NCI-H1930 (cell line): Measurements from ENCODE around the gene GBF1.

ENCODE experiments used
- DNase-seq, 2 experiments: peaks; one replicate each; lab custom pipeline; 2025; lab: John Stamatoyannopoulos, UW

GBF1 gene

GRCh38 chr10:102409604-102410428, 164.5 kb downstream of the GBF1 start:
- DNase-seq, result no peak

GRCh38 chr10:102410429-102411073, 165.2 kb downstream of the GBF1 start:
- no peak for DNase-seq

- DNase-seq, result no peak
Measured at GRCh38 chr10:102411341-102412255, 166.3 kb downstream of the GBF1 start.

GRCh38 chr10:102412293-102412692, 167.0 kb downstream of the GBF1 start:
- DNase-seq, result no peak

GRCh38 chr10:102413053-102413705, 167.8 kb downstream of the GBF1 start:
- DNase-seq, result peak; percentile 45 to 61

GRCh38 chr10:102413806-102414561, 168.7 kb downstream of the GBF1 start:
- no peak for DNase-seq

GRCh38 chr10:102414749-102415148, 169.4 kb downstream of the GBF1 start:
- no peak for DNase-seq

- no peak for DNase-seq
Measured at GRCh38 chr10:102416283-102416682, 171.0 kb downstream of the GBF1 start.

GRCh38 chr10:102416695-102417094, 171.4 kb downstream of the GBF1 start:
- no peak for DNase-seq

GRCh38 chr10:102418622-102419268, 173.4 kb downstream of the GBF1 start, which contains the start of gene PSD:
Gene PSD (minus strand): TSS chr10:102418785. CDS start chr10:102417038, 1,747 bp downstream.
- DNase-seq, result peak; percentile 26 to 61

GRCh38 chr10:102419269-102420180, 174.2 kb downstream of the GBF1 start:
- peak; percentile 46 to 79 for DNase-seq

- no peak for DNase-seq
Measured at GRCh38 chr10:102420181-102420713, 174.9 kb downstream of the GBF1 start.

- peak; percentile 90 to 93 for DNase-seq
Measured at GRCh38 chr10:102420714-102421506, 175.6 kb downstream of the GBF1 start, which contains the start of gene FBXL15. Gene FBXL15 (plus strand): TSS chr10:102420836. CDS start chr10:102421130, 294 bp downstream.

GRCh38 chr10:102421507-102421756, 176.1 kb downstream of the GBF1 start:
- no peak for DNase-seq

GRCh38 chr10:102421757-102422512, 176.6 kb downstream of the GBF1 start:
- DNase-seq, result no peak

- peak; percentile 36 to 69 for DNase-seq
Measured at GRCh38 chr10:102422545-102423129, 177.3 kb downstream of the GBF1 start.

- DNase-seq, result no peak
Measured at GRCh38 chr10:102423372-102423968, 178.1 kb downstream of the GBF1 start.
